IPS-NIHi11 (cell line): Measurements from ENCODE around the gene MYT1.
"Not testable (repeated sequence)": the region's sequence is repeated elsewhere in the genome, so short reads cannot be mapped to it uniquely, and the experiment has no call there.

Source experiments
- DNase-seq: peaks from one replicate; pipeline ENCODE4 v3.0.0; 2012; ENCODE audit warnings: mixed read lengths, low spot score

Gene MYT1

DNA sequence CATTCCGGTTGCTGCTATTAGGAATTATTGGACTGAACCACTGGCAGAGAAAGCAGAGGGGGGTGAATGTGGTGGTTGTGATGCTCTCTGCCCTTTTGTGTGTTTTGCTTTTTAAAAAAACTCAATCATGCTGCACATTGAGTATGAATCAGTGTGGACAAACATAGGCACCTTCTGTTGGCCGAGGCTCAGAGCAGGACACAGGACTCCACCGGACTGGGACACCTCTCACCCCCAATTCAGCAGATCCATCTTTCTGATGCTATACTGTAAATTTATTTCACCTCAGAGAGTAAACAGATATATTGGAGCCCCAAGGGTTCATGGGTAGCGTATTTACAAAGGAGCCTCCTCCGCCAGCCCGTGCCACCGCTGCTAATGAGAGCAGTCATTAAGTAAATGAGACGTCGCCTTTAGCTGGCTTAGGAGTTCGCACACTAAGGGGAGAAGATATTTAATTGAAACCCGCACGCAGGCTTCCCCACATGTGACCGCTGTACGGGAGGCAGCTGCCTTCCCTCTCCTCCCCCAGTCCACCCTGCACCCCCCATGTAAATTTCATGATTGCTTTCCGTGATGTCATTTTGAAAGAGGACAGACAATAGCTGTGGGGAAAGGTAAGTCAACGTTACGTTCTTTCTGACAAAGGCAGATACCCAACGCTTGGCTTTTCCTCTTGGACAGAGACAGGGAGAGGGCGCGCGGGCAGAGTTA is at the start of gene MYT1:
Gene MYT1 (plus strand): TSS at position 330 of the 714 bp plus-strand sequence. CDS start 34,410 bp downstream, outside the sequence.
- no peak for DNase-seq

GRCh38 chr20:64115171-64115911 is 48.9 kb upstream of the MYT1 start:
- peak; percentile 14 for DNase-seq

- no peak for DNase-seq
These were observed 48.2 kb upstream of the MYT1 start for GRCh38 chr20:64116016-64116415.

DNA sequence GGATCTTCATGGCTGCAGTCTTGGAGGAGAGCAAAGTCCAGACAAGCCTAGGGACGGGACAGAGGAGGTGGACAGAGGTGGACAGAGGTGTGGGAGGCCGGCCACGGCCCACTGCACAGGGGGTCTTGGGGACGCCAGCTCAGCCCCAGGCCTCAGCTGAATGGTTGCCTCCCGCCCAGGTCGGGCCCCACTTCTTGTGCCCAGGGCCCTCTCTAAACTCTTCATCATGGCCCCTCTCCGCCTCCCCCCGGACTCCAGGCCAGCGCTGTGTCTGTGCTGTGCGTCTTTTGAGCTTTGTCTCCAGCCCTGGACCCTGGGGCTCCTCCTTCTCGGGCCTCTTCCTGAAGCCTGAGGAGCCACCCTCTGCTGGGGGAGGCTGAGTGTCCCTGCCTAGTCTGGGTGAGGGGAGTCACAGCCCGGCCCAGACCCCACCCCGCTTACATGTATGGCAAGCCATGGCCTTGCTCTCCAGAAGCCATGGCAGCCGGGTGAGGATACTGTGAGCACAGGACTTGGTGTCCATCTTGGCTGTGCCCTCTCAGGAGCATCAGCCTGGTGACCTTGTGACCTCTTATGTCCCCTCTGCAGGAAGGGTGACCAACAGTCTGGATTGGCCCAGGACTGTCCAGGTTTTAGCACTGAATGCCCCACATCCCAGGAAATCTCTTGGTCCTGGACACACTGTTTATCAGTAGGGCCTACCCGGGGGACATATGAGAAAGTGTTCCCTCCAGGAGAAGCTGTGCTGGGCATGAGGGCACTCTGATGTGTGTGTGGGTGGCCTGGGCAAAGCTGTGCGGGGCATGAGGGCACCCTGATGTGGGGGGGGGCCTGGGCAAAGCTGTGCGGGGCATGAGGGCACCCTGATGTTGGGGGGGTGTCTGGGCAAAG is 47.5 kb upstream of the MYT1 start:
- DNase-seq: peak; percentile 7

GRCh38 chr20:64117432-64117777 is 46.8 kb upstream of the MYT1 start:
- not testable (repeated sequence) for DNase-seq

- DNase-seq: peak; percentile 6
These were observed 45.0 kb upstream of the MYT1 start for GRCh38 chr20:64119301-64119680.

DNA sequence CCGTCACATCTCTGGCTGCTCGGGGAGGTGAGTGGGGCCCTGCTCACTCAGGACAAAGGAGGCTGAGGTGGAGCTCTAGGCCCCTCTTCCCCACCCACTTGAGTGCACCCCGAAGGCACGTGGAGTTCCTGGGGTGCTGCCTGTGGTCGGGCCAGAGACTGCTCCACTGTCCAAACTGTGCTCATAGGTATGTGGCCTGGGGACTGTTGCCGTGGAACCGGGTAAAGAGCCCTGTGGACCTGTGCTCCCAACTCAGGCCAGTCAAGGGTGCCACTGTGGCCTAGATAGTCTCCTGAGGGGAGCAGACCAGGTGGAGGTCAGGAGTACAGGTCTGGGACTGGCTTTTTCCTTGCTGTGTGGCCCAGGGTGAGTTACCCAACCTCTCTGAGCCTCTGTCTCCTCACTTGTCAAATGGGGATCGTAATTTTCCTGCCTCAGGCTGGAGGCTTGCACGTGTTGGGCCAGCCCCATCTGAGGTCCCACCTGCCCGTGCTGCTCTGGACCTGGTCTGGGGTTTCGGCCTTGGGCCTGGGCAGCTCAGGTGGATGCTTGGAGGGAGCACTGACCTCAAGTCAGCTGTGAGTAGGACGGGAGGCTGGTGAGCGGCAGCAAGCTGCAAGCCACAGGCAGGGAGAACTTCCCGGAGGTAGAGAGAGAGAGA is 44.4 kb upstream of the MYT1 start:
- peak; percentile 28 for DNase-seq

GRCh38 chr20:64121586-64121985 is 42.7 kb upstream of the MYT1 start:
- no peak for DNase-seq

GRCh38 chr20:64122927-64123326 is 41.3 kb upstream of the MYT1 start:
- DNase-seq: not testable (repeated sequence)

DNA sequence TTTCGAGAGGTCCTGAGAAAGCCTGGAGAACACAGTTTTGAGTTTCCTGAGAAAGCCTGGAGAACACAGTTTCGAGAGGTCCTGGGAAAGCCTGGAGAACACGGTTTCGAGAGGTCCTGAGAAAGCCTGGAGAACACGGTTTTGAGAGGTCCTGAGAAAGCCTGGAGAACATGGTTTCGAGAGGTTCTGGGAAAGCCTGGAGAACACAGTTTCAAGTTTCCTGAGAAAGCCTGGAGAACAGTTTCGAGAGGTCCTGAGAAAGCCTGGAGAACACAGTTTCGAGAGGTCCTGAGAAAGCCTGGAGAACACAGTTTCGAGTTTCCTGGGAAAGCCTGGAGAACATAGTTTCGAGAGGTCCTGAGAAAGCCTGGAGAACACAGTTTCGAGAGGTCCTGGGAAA is 40.7 kb upstream of the MYT1 start:
- not testable (repeated sequence) for DNase-seq

GRCh38 chr20:64129146-64129782 is 35.0 kb upstream of the MYT1 start:
- no peak for DNase-seq

- DNase-seq: no peak
These were observed 34.0 kb upstream of the MYT1 start for GRCh38 chr20:64130271-64130670.

DNA sequence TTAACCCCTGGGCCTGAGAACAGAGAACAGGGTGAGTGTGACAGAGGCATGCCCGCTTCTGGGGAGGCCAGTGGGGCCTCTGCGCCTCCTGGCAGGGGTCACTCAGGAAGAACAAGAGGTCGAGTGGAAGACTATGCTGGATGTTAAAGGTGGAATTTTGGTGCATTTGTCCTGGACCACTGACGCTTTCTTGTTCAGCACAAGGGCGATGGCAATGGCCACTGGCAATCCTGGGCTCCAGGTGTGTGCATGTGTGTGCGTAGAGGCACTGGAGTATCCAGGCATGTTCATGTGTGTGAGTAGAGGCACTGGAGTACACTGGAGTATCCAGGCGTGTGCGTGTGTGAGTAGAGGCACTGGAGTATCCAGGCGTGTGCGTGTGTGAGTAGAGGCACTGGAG is 33.4 kb upstream of the MYT1 start:
- no peak for DNase-seq

DNA sequence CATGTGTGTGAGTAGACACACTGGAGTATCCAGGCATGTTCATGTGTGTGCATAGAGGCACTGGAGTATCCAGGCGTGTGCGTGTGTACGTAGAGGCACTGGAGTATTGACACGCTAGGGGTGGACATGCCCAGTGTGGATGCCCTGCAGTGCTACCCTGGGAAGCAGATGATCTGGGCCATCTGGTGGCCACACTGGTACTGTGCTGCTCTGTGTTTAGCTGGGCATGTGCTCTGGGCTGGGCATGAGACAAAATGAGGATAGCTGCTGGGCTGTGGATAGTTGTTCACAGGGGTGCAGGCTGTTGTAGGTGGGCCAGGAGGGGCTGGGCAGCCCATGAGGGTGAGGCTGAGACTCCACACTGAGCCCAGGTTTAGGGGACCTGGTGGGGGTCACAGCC is 32.8 kb upstream of the MYT1 start:
- DNase-seq: peak; percentile 48

GRCh38 chr20:64133951-64134407 is 30.3 kb upstream of the MYT1 start:
- DNase-seq: no peak

DNA sequence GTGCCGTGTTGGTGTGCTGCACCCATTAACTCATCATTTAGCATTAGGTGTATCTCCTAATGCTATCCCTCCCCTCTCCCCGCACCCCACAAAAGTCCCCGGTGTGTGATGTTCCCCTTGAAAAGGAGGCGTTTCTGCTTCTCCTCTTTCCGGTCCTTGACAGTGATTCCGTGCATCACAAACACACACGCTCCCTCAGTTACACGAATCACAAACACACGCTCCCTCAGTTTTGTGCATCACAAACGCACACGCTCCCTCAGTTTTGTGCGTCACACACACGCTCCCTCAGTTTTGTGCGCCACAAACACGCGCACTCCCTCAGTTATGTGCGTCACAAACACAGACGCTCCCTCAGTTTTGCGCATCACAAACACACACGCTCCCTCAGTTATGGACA is 29.5 kb upstream of the MYT1 start:
- not testable (repeated sequence) for DNase-seq

DNA sequence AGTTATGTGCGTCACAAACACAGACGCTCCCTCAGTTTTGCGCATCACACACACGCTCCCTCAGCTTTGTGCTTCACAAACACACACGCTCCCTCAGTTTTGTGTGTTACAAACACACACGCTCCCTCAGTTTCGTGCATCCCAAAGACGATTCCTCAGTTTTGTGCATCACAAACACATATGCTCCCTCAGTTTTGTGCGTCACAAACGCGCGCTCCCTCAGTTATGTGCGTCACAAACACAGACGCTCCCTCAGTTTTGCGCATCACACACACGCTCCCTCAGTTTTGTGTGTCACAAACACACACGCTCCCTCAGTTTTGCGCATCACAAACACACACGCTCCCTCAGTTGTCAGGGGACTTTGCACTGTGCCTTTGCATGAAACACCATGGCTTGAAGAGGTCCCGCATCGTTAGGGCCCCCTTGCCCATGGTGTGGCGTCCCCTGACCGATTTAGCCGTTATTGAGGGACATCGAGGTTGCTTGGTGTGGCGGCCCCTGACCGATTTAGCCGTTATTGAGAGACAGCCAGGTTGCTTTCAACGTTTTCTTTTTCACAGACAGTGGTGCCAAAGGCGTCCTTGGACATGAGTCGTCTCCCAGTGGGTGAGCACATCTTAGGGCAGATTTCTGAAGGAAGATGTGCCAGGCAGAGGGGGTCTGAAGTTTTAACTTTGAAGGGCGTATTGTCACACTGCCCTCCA is 28.1 kb upstream of the MYT1 start:
- DNase-seq: peak; percentile 1

DNA sequence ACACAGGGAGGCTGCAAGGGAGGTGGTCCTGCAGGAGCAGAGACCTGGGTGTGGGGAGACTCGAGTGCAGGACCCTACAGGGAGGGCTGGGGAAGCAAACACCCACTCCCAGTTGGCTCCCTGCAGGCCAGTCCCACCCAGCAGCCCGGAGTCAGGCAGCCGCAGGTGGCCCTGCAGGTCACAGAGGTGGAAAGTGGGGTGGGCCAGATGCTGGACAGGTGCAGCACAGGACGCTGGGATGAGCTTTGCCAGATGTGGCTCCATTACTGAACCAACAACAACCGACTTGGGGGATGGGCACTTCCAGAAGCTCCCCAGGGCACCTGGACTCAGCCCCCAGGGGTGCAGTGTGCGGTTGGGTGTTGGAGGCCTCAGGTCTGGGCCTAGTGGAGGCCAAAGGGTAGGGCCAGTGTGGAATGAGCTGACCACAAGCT is 26.6 kb upstream of the MYT1 start:
- peak; percentile 4 for DNase-seq

DNA sequence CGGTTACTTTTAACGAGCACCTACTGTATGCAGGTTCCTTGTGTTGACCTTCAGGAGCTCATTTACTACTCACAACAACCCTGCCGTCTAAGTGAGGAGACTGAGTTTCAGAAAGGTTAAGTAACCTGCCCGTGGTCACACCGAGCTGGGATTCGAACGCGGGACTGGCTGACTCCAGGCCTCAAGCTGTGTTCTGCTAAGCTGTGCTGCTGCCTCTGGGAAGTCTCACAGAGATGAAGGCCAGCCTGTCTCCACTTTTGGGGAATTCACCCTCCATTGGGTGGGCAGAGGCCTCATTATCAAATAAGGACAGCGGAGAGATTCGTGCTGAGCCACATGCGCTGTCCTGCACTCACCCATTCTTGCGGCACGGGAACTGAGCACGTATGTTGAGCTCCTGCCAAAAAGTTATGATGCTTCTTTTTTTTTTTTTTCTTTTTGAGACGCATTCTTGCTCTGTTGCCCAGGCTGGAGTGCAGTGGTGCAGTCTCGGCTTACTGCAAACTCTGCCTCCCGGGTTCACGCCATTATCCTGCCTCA is 25.9 kb upstream of the MYT1 start:
- peak; percentile 2 for DNase-seq
